Activated CD4-positive, alpha-beta T cell treated with anti-CD3 and anti-CD28 coated beads, Interleukin-2, amount 50 U/mL, for 1 hour (primary cell): Measurements from ENCODE around the gene PVALB.

Source experiments
- DNase-seq: peaks from one replicate; pipeline ENCODE4 v3.0.0-alpha.2; 2020

The PVALB gene

GRCh38 chr22:36846271-36846670, 29.4 kb upstream of the PVALB start:
- no peak for DNase-seq

- DNase-seq = no peak
Measured at GRCh38 chr22:36840106-36840505, 23.3 kb upstream of the PVALB start.

- no peak for DNase-seq
Measured at GRCh38 chr22:36839356-36840073, 22.7 kb upstream of the PVALB start.

GRCh38 chr22:36838119-36839030, 21.5 kb upstream of the PVALB start:
- no peak for DNase-seq

GRCh38 chr22:36835903-36836302, 19.1 kb upstream of the PVALB start:
- DNase-seq = no peak

GRCh38 chr22:36833073-36833472, 16.2 kb upstream of the PVALB start:
- no peak for DNase-seq

GRCh38 chr22:36831717-36832116, 14.9 kb upstream of the PVALB start:
- DNase-seq = no peak

GRCh38 chr22:36831206-36831605, 14.4 kb upstream of the PVALB start:
- DNase-seq = no peak

- no peak for DNase-seq
Measured at GRCh38 chr22:36830601-36831000, 13.8 kb upstream of the PVALB start.

GRCh38 chr22:36829370-36830002, 12.7 kb upstream of the PVALB start:
- DNase-seq = no peak

- no peak for DNase-seq
Measured at GRCh38 chr22:36828815-36829214, 12.0 kb upstream of the PVALB start.

GRCh38 chr22:36826262-36826661, 9.4 kb upstream of the PVALB start:
- no peak for DNase-seq

- DNase-seq = no peak
Measured at GRCh38 chr22:36824655-36825054, 7.8 kb upstream of the PVALB start.

GRCh38 chr22:36823186-36823839, 6.5 kb upstream of the PVALB start:
- no peak for DNase-seq

GRCh38 chr22:36822581-36822980, 5.7 kb upstream of the PVALB start:
- DNase-seq = no peak

- no peak for DNase-seq
Measured at GRCh38 chr22:36819112-36819511, 2.3 kb upstream of the PVALB start.

- no peak for DNase-seq
Measured at GRCh38 chr22:36818010-36818642, 1.3 kb upstream of the PVALB start.

GRCh38 chr22:36817525-36817848, 652 bp upstream of the PVALB start:
- DNase-seq = no peak

- DNase-seq = no peak
Measured at GRCh38 chr22:36816339-36816635, 548 bp downstream of the PVALB start.

GRCh38 chr22:36815558-36816338, 1.1 kb downstream of the PVALB start:
- DNase-seq = no peak

- no peak for DNase-seq
Measured at GRCh38 chr22:36814801-36815200, 2.0 kb downstream of the PVALB start.

- no peak for DNase-seq
Measured at GRCh38 chr22:36811094-36811800, 5.6 kb downstream of the PVALB start.
